MM.1S (cell line): ENCODE measurements around the gene LYZL1.

Experiments
- DNase-seq: peaks from one replicate; pipeline ENCODE4 v3.0.0-alpha.2; 2015
- H2AFZ ChIP-seq: fragments of 300-600 bp; sonication (generic); 2 replicates; pipeline ENCODE4 v1.6.0; 2016; ENCODE audit warnings: antibody characterized with exemption, low read length
- H3F3A ChIP-seq: fragments of 300-600 bp; sonication (generic); 2 replicates; pipeline ENCODE4 v1.6.1; 2016; ENCODE audit warnings: mild to moderate bottlenecking, antibody characterized with exemption, low read length, moderate library complexity, mixed read lengths; ENCODE audit not compliant: insufficient read depth
- H3K27ac ChIP-seq: fragments of 300-600 bp; sonication (generic); 2 replicates; pipeline ENCODE4 v1.5.1; 2016; ENCODE audit warnings: mild to moderate bottlenecking, low read length
- H3K27me3 ChIP-seq: fragments of 300-600 bp; sonication (generic); replicated peaks from 2 replicates; pipeline ENCODE4 v1.6.0; 2016; ENCODE audit warnings: low read length; ENCODE audit not compliant: insufficient read depth
- H3K36me3 ChIP-seq: fragments of 300-600 bp; sonication (generic); replicated peaks from 2 replicates; pipeline ENCODE4 v1.6.1; 2016; ENCODE audit warnings: mild to moderate bottlenecking, low read length, mixed read lengths; ENCODE audit not compliant: insufficient read depth
- H3K4me1 ChIP-seq: fragments of 300-600 bp; sonication (generic); 2 replicates; pipeline ENCODE4 v1.6.1; 2016; ENCODE audit warnings: low read length, mixed read lengths
- H3K4me2 ChIP-seq: fragments of 300-600 bp; sonication (generic); 2 replicates; pipeline ENCODE4 v1.6.0; 2016; ENCODE audit warnings: low read depth, low read length
- H3K4me3 ChIP-seq: fragments of 300-600 bp; sonication (generic); 2 replicates; pipeline ENCODE4 v1.5.1; 2016; ENCODE audit warnings: low read length, mixed read lengths
- H3K79me2 ChIP-seq: fragments of 300-600 bp; sonication (generic); 2 replicates; pipeline ENCODE4 v1.6.1; 2016; ENCODE audit warnings: mixed run types, low read length, mixed read lengths
- H3K9ac ChIP-seq: fragments of 300-600 bp; sonication (generic); 2 replicates; pipeline ENCODE4 v1.6.1; 2016; ENCODE audit warnings: low read length, mixed read lengths
- H3K9me2 ChIP-seq: fragments of 300-600 bp; sonication (generic); replicated peaks from 2 replicates; pipeline ENCODE4 v1.6.1; 2016; ENCODE audit warnings: mild to moderate bottlenecking, low read length, mixed read lengths; ENCODE audit not compliant: insufficient read depth
- H3K9me3 ChIP-seq: fragments of 300-600 bp; sonication (generic); replicated peaks from 2 replicates; pipeline ENCODE4 v1.6.1; 2016; ENCODE audit warnings: mild to moderate bottlenecking, low read length, mixed read lengths; ENCODE audit not compliant: insufficient read depth
- H4K20me1 ChIP-seq: fragments of 300-600 bp; sonication (generic); 2 replicates; pipeline ENCODE4 v1.6.1; 2016; ENCODE audit warnings: mild to moderate bottlenecking, low read length, moderate library complexity, mixed read lengths; ENCODE audit not compliant: insufficient read depth
- EZH2 ChIP-seq: fragments of 300-600 bp; sonication (generic); optimal IDR thresholded peaks from 2 replicates; pipeline ENCODE3; 2017; ENCODE audit warnings: low read depth, mild to moderate bottlenecking, antibody characterized with exemption, low read length, mixed read lengths
- EZH2phosphoT487 ChIP-seq: fragments of 300-600 bp; sonication (generic); IDR thresholded peaks from 2 replicates; pipeline ENCODE4 v1.6.1; 2018; ENCODE audit warnings: antibody characterized with exemption, low read length
- TF ChIP-seq, protein P1 (sequence below): fragments of 300-600 bp; sonication (generic); IDR thresholded peaks from 2 replicates; pipeline ENCODE4 v1.5.1; 2016; ENCODE audit warnings: antibody characterized with exemption, low read length, mixed read lengths

LYZL1 gene

DNA sequence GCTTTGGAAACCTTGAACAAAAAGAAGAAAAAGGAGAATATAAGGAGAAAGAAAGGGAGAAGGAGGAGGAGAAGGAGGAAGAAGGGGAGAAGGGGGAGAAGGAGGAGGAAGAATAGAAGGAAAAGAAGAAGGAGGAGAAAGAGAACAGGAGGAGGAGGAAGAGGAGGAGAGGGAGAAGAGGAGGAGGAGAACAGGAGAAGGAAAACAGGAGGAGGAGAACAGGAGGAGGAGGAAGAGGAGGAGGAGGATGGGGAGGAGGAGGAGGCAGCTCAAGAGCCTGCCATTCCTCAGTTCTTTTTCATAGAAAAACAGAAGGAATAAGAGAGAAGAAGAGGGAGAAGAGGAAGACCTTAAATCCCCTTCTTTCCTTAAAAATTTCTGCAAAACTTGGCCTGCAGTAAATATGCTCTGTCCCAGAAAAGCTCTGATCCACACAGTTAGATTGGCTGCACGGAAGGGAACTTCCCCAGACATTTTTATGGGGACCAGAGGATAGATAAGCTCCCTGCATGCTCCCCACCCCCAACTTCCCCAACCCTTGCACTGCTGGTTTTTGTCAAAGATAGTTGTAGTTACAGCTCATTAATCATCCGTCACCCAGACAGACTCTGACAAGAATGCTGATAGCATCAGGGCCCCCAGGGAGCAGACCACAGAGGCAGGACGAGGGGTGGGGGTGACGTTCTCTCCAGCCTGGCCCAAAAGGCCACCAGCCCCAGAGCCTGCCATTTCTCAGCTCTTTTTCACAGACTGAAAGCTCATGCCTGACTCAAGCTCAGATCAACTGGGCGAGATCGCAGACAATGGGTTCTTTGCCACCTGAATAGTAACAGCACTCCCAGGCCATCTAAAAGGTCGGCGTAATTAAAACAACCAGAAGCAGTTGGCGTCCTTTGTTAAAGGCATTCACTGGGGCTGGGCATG is 34.5 kb upstream of the LYZL1 start:
- TF ChIP-seq, protein P1, sequence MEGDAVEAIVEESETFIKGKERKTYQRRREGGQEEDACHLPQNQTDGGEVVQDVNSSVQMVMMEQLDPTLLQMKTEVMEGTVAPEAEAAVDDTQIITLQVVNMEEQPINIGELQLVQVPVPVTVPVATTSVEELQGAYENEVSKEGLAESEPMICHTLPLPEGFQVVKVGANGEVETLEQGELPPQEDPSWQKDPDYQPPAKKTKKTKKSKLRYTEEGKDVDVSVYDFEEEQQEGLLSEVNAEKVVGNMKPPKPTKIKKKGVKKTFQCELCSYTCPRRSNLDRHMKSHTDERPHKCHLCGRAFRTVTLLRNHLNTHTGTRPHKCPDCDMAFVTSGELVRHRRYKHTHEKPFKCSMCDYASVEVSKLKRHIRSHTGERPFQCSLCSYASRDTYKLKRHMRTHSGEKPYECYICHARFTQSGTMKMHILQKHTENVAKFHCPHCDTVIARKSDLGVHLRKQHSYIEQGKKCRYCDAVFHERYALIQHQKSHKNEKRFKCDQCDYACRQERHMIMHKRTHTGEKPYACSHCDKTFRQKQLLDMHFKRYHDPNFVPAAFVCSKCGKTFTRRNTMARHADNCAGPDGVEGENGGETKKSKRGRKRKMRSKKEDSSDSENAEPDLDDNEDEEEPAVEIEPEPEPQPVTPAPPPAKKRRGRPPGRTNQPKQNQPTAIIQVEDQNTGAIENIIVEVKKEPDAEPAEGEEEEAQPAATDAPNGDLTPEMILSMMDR = no peak
- no peak for TF ChIP-seq EZH2phosphoT487
- TF ChIP-seq EZH2 = no peak
- Histone ChIP-seq H3K9me3 (no peaks in the 10 kb centered on the region), H3K36me3 (no peaks in the 10 kb centered on the region), H3F3A (no peaks in the 10 kb centered on the region), H3K4me2 (no peak overlapping the region), H3K4me3 (no peak overlapping the region), H3K9me2 (no peaks in the 10 kb centered on the region), H3K79me2 (no peaks in the 10 kb centered on the region), H3K27ac (no peak overlapping the region), H2AFZ (no peak overlapping the region), H4K20me1 (no peaks in the 10 kb centered on the region), H3K9ac (no peak overlapping the region), H3K27me3 (no peaks in the 10 kb centered on the region), H3K4me1 (no peaks in the 10 kb centered on the region)
- no peak for DNase-seq

DNA sequence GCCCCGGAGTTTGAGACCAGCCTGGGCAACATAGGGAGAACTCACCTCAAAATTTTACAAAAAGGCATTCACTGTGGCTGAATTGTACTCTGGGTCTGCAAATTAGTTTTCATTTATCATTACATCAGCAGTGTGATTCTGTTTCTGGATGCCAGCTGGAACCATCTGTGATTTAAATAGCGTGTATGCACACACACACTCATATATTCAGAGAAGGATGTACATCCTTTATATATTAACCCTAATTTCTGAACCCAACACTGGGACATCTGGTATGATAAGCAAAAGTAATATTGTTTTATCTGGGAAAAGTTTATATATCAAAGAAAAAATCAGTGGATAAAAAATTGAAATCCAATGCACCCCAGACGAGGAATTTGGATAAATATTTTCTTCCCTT is 33.8 kb upstream of the LYZL1 start:
- Histone ChIP-seq H3K27me3 (no peaks in the 10 kb centered on the region), H3K4me3 (no peak overlapping the region), H3K4me1 (no peaks in the 10 kb centered on the region), H3K9me3 (no peaks in the 10 kb centered on the region), H3K36me3 (no peaks in the 10 kb centered on the region), H3K4me2 (no peak overlapping the region), H2AFZ (no peak overlapping the region), H3K9me2 (no peaks in the 10 kb centered on the region), H3F3A (no peaks in the 10 kb centered on the region), H3K79me2 (no peaks in the 10 kb centered on the region), H3K9ac (no peak overlapping the region), H3K27ac (no peak overlapping the region), H4K20me1 (no peaks in the 10 kb centered on the region)
- DNase-seq = no peak
- TF ChIP-seq EZH2 = no peak
- TF ChIP-seq EZH2phosphoT487 = no peak
- TF ChIP-seq, protein P1 = no peak

DNA sequence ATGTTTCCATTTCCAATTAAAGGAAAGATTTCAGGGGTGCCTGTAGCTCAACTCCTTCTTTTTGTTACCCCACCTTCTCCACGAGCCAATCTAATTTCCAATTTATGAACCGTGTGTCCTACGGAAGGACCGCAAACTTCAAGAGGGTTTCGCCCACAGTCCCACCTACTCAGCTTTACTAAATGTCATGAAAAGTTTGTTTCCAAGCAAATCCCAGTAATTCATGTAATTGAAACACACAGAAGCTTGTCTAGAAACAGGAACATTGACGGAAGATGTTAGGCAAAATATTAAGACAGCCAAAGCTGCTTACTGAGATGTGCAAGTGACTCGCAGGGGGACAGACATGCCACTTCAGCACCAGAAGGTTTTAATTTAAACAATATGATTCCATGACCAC is 32.9 kb upstream of the LYZL1 start:
- no peak overlapping the region for H3K27ac ChIP-seq

More for the DNA sequence above, 32.9 kb upstream of the LYZL1 start:
- no peaks in the 10 kb centered on the region for H3K9me2 ChIP-seq
- no peaks in the 10 kb centered on the region for H3K4me1 ChIP-seq
- no peaks in the 10 kb centered on the region for H3K79me2 ChIP-seq
- H2AFZ ChIP-seq = no peak overlapping the region
- no peaks in the 10 kb centered on the region for H3K27me3 ChIP-seq
- H3K9ac ChIP-seq = no peak overlapping the region
- H4K20me1 ChIP-seq = no peaks in the 10 kb centered on the region
- no peak for DNase-seq
- TF ChIP-seq EZH2 = no peak
- TF ChIP-seq EZH2phosphoT487 = no peak
- TF ChIP-seq, protein P1 = no peak
- H3K4me3 ChIP-seq = no peak overlapping the region
- H3K9me3 ChIP-seq = no peaks in the 10 kb centered on the region
- H3K4me2 ChIP-seq = no peak overlapping the region
- H3F3A ChIP-seq = no peaks in the 10 kb centered on the region
- H3K36me3 ChIP-seq = no peaks in the 10 kb centered on the region
